ENCODE results near the gene RIPOR2.

GRCh38 chr6:24802271-24803059, 133.3 kb downstream of the RIPOR2 start:
- TF ChIP-seq, protein P1, sequence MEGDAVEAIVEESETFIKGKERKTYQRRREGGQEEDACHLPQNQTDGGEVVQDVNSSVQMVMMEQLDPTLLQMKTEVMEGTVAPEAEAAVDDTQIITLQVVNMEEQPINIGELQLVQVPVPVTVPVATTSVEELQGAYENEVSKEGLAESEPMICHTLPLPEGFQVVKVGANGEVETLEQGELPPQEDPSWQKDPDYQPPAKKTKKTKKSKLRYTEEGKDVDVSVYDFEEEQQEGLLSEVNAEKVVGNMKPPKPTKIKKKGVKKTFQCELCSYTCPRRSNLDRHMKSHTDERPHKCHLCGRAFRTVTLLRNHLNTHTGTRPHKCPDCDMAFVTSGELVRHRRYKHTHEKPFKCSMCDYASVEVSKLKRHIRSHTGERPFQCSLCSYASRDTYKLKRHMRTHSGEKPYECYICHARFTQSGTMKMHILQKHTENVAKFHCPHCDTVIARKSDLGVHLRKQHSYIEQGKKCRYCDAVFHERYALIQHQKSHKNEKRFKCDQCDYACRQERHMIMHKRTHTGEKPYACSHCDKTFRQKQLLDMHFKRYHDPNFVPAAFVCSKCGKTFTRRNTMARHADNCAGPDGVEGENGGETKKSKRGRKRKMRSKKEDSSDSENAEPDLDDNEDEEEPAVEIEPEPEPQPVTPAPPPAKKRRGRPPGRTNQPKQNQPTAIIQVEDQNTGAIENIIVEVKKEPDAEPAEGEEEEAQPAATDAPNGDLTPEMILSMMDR (IDR thresholded peaks at IDR 0.05): no peak
- TF ChIP-seq POLR2A (IDR thresholded peaks at IDR 0.05): no peak

Measured in tibial nerve (tissue), 3 donors.